Measurements from ENCODE around the gene SLC41A1. TPM values are rescaled to one million over a fixed set of nuclear protein-coding genes. Genes with fewer than 3 reads are reported as not detected.

SLC41A1 gene
- total RNA-seq, 2 donors from 2014 or later = 4.8 to 8.1 TPM

- intact Hi-C loops (cut with DNase I) = no loop called here
- no peak for DNase-seq
- no peaks in the 10 kb centered on the region for H3K4me1 ChIP-seq
- H3K4me3 ChIP-seq = no peak overlapping the region
- no peaks in the 10 kb centered on the region for H3K27me3 ChIP-seq
- no peaks in the 10 kb centered on the region for H3K9me3 ChIP-seq
- TF ChIP-seq CTCF (IDR thresholded peaks at IDR 0.05) = no peak
- H3K9ac ChIP-seq (ENCODE audit: low read depth in 2 of 2, low read length in 2 of 2) = no peak overlapping the region
- H3K36me3 ChIP-seq = no peaks in the 10 kb centered on the region
- H3K27ac ChIP-seq = no peak overlapping the region
Observed at GRCh38 chr1:205802060-205802459, 10.9 kb downstream of the SLC41A1 start.

GRCh38 chr1:205800981-205801703 is 11.9 kb downstream of the SLC41A1 start:
- H3K4me1 ChIP-seq = no peaks in the 10 kb centered on the region
- no peak for DNase-seq
- H3K9me3 ChIP-seq = no peaks in the 10 kb centered on the region
- no peaks in the 10 kb centered on the region for H3K36me3 ChIP-seq
- no peaks in the 10 kb centered on the region for H3K27me3 ChIP-seq
- TF ChIP-seq CTCF (IDR thresholded peaks at IDR 0.05) = no peak
- no peak overlapping the region for H3K4me3 ChIP-seq
- H3K27ac ChIP-seq = no peak overlapping the region
- intact Hi-C loops (cut with DNase I) = no loop called here
- H3K9ac ChIP-seq (ENCODE audit: low read depth in 2 of 2, low read length in 2 of 2) = no peak overlapping the region

- no peaks in the 10 kb centered on the region for H3K27me3 ChIP-seq
- H3K4me1 ChIP-seq = no peaks in the 10 kb centered on the region
- H3K27ac ChIP-seq = no peak overlapping the region
- H3K9me3 ChIP-seq = no peaks in the 10 kb centered on the region
- no peak for DNase-seq
- H3K36me3 ChIP-seq = no peaks in the 10 kb centered on the region
- intact Hi-C loops (cut with DNase I) = no loop called here
- no peak for TF ChIP-seq CTCF (IDR thresholded peaks at IDR 0.05)
- H3K9ac ChIP-seq (ENCODE audit: low read depth in 2 of 2, low read length in 2 of 2) = no peak overlapping the region
- no peak overlapping the region for H3K4me3 ChIP-seq
Observed at GRCh38 chr1:205800427-205800826, 12.6 kb downstream of the SLC41A1 start.

GRCh38 chr1:205798577-205798976 is 14.4 kb downstream of the SLC41A1 start:
- Histone ChIP-seq H3K27me3 (no peaks in the 10 kb centered on the region), H3K4me1 (no peaks in the 10 kb centered on the region), H3K9ac (ENCODE audit: low read depth in 2 of 2, low read length in 2 of 2) (no peak overlapping the region), H3K36me3 (no peaks in the 10 kb centered on the region), H3K27ac (no peak overlapping the region), H3K4me3 (no peak overlapping the region), H3K9me3 (no peaks in the 10 kb centered on the region)
- intact Hi-C loops (cut with DNase I) = no loop called here
- no peak for DNase-seq
- TF ChIP-seq CTCF (IDR thresholded peaks at IDR 0.05) = no peak

GRCh38 chr1:205797168-205797567 is 15.8 kb downstream of the SLC41A1 start:
- Histone ChIP-seq H3K9me3 (no peaks in the 10 kb centered on the region), H3K4me3 (no peak overlapping the region), H3K4me1 (no peaks in the 10 kb centered on the region), H3K27me3 (no peaks in the 10 kb centered on the region), H3K27ac (no peak overlapping the region), H3K9ac (ENCODE audit: low read depth in 2 of 2, low read length in 2 of 2) (no peak overlapping the region), H3K36me3 (no peaks in the 10 kb centered on the region)
- TF ChIP-seq CTCF (IDR thresholded peaks at IDR 0.05) = no peak
- no peak for DNase-seq
- intact Hi-C loops (cut with DNase I) = no loop called here

Data from colonic mucosa (tissue), 4 donors.